Tongue (tissue), 3 donors: Measurements from ENCODE around the gene UBAP2L. TPM values are rescaled to one million over a fixed set of nuclear protein-coding genes. Genes with fewer than 3 reads are reported as not detected.
A peak's percentile ranks its signal among the peaks of the same experiment; 100 is the strongest.
"Not testable (repeated sequence)": the region's sequence is repeated elsewhere in the genome, so short reads cannot be mapped to it uniquely, and the experiment has no call there.

Source experiments
- DNase-seq: peaks from one replicate; pipeline ENCODE4 v3.0.0-alpha.2; 2015
- small RNA-seq: library from RNA; depleted of rRNA; stranded (forward); fragments of <200 nt; gene quantifications from one replicate; pipeline ENCODE3, GENCODE V24; 2014; ENCODE audit warnings: low replicate concordance
- total RNA-seq: library from RNA; depleted of rRNA; stranded (reverse); fragments of >200 nt; gene quantifications from one replicate; pipeline ENCODE4 v1.2.3, GENCODE V29; 2014

The UBAP2L gene
- total RNA-seq, 1 donor from 2014 or later: 70.5 TPM

GRCh38 chr1:154307670-154308270, 87.0 kb downstream of the UBAP2L start:
- not testable (repeated sequence) for DNase-seq

GRCh38 chr1:154309136-154309535, 88.4 kb downstream of the UBAP2L start:
- not testable (repeated sequence) for DNase-seq

- not testable (repeated sequence) for DNase-seq
Observed at GRCh38 chr1:154312229-154313065, 91.7 kb downstream of the UBAP2L start.

GRCh38 chr1:154313066-154313356, 92.3 kb downstream of the UBAP2L start:
- no peak for DNase-seq

- not testable (repeated sequence) for DNase-seq
Observed at GRCh38 chr1:154314226-154314625, 93.5 kb downstream of the UBAP2L start.

GRCh38 chr1:154316704-154317103, 95.9 kb downstream of the UBAP2L start:
- DNase-seq: no peak

GRCh38 chr1:154318386-154318785, 97.6 kb downstream of the UBAP2L start:
- DNase-seq: no peak

Small RNA genes within 50 kb of the gene (small RNA-seq; reads per million reads assigned to genes)
- gene MIR190B (0.45 reads per million, percentile 70 among the genes with 10 or more reads in this experiment), gene RF00273 (not detected), gene RNU6-121P (not detected), gene RNU6-239P (not detected), gene SNORA58B (not detected)

Other genes starting within 250 kb of the UBAP2L start
- gene JTB, start 243.3 kb upstream of the UBAP2L start, total RNA-seq: 125 TPM
- 27.0 TPM for gene RAB13, start 234.6 kb upstream of the UBAP2L start, total RNA-seq
- 1,230 TPM for gene RPS27, start 230.2 kb upstream of the UBAP2L start, total RNA-seq
- gene NUP210L, start 65.9 kb upstream of the UBAP2L start, total RNA-seq: 0.21 TPM
- gene TPM3, start 28.9 kb upstream of the UBAP2L start, total RNA-seq: 278 TPM
- gene CFAP141, start 14.6 kb upstream of the UBAP2L start, total RNA-seq: not detected
- gene HAX1, start 51.7 kb downstream of the UBAP2L start, total RNA-seq: 92.5 TPM
- not detected for gene AQP10, start 100.1 kb downstream of the UBAP2L start, total RNA-seq
- gene ATP8B2, start 104.6 kb downstream of the UBAP2L start, total RNA-seq: 46.8 TPM
- 35.0 TPM for gene IL6R, start 184.4 kb downstream of the UBAP2L start, total RNA-seq